ENCODE measurements around the gene C5orf15.
"Not testable (repeated sequence)": the region's sequence is repeated elsewhere in the genome, so short reads cannot be mapped to it uniquely, and the experiment has no call there.

C5orf15 gene

DNA sequence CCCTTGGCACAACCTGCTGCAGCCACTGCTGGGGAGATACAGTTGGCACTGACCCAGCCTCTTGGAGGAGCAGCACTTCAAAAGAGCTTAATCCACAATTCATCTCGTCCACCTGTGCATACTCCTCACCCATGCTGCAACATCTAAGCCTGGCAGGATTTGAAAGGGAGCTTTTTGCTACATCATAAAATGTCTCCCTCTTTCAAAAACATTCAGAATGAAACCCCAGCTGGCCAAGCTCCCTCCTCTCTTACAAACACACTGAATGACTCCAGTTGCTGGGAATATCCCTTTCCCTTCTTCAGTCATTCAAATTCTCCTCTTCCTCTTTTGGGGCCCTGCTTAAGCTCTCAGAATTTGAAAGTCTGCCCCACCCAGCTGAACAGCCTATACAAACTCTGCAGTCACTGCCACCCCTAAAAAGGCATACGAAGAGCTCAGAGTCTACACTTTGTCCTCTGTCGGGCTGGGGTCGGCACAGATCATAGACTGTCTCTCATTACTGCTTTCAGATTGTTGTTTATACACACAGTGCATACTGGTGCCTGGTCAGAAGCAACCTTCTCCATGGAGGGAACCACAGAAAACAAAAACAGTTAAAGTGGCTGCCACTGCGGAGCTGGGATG lies 8.8 kb upstream of the C5orf15 start:
- H4K20me1 ChIP-seq (ENCODE audit: insufficient read depth, low read length) = peaks cover 9% of the 10 kb centered on the region

DNA sequence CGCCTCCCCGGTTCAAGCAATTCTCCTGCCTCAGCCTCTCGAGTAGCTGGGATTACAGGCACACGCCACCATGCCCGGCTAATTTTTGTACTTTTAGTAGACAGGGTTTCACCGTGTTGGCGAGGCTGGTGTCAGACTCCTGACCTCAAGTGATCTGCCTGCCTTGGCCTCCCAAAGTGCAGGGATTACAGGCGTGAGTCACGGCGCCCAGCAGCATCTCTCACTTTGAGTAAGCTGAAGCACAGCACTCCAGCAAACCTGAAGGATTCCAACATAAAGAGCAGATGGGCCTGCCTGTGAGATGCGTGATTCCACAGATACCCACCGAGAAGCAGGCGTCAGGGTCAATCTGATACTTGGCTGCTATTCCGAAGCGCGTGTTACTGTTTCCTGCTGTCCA lies 7.1 kb upstream of the C5orf15 start:
- not testable (repeated sequence) for H3K4me1 ChIP-seq (ENCODE audit: insufficient read depth, low read length); ATAC-seq (ENCODE audit: insufficient read depth, low read depth); H4K20me1 ChIP-seq (ENCODE audit: insufficient read depth, low read length); H3K9me3 ChIP-seq (ENCODE audit: insufficient read depth, low read length, severe bottlenecking); DNase-seq; H3K4me3 ChIP-seq (ENCODE audit: low read depth in 1 of 2, low read length in 2 of 2); H3K27ac ChIP-seq (ENCODE audit: low read length); H3K27me3 ChIP-seq (ENCODE audit: insufficient read depth, low read length, poor library complexity); H3K9ac ChIP-seq (ENCODE audit: low read depth, low read length); H2AFZ ChIP-seq (ENCODE audit: low read depth, low read length); H3K79me2 ChIP-seq (ENCODE audit: insufficient read depth, low read length); H3K4me2 ChIP-seq (ENCODE audit: insufficient read depth, low read length)
- H3K36me3 ChIP-seq (ENCODE audit: insufficient read depth, low read length) = peaks cover 80% of the 10 kb centered on the region

More for the DNA sequence above, 8.8 kb upstream of the C5orf15 start:
- H3K4me3 ChIP-seq (ENCODE audit: low read depth in 1 of 2, low read length in 2 of 2) = no peak overlapping the region
- DNase-seq = no peak
- H3K9me3 ChIP-seq (ENCODE audit: insufficient read depth, low read length, severe bottlenecking) = no peaks in the 10 kb centered on the region
- peaks cover 92% of the 10 kb centered on the region for H3K36me3 ChIP-seq (ENCODE audit: insufficient read depth, low read length)
- peaks cover 9% of the 10 kb centered on the region; the same call in 1 of the 2 replicates for H3K79me2 ChIP-seq (ENCODE audit: insufficient read depth, low read length)
- no peak overlapping the region for H3K27ac ChIP-seq (ENCODE audit: low read length)
- no peaks in the 10 kb centered on the region for H3K27me3 ChIP-seq (ENCODE audit: insufficient read depth, low read length, poor library complexity)
- no peak overlapping the region for H2AFZ ChIP-seq (ENCODE audit: low read depth, low read length)
- H3K9ac ChIP-seq (ENCODE audit: low read depth, low read length) = no peak overlapping the region
- no peaks in the 10 kb centered on the region for H3K4me1 ChIP-seq (ENCODE audit: insufficient read depth, low read length)
- no peak overlapping the region for H3K4me2 ChIP-seq (ENCODE audit: insufficient read depth, low read length)
- ATAC-seq (ENCODE audit: insufficient read depth, low read depth) = no peak
- TF ChIP-seq, protein P1, sequence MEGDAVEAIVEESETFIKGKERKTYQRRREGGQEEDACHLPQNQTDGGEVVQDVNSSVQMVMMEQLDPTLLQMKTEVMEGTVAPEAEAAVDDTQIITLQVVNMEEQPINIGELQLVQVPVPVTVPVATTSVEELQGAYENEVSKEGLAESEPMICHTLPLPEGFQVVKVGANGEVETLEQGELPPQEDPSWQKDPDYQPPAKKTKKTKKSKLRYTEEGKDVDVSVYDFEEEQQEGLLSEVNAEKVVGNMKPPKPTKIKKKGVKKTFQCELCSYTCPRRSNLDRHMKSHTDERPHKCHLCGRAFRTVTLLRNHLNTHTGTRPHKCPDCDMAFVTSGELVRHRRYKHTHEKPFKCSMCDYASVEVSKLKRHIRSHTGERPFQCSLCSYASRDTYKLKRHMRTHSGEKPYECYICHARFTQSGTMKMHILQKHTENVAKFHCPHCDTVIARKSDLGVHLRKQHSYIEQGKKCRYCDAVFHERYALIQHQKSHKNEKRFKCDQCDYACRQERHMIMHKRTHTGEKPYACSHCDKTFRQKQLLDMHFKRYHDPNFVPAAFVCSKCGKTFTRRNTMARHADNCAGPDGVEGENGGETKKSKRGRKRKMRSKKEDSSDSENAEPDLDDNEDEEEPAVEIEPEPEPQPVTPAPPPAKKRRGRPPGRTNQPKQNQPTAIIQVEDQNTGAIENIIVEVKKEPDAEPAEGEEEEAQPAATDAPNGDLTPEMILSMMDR (IDR thresholded peaks at IDR 0.05; ENCODE audit: borderline replicate concordance, extremely low read depth, low read length, poor library complexity, severe bottlenecking) = no peak
- TF ChIP-seq EZH2 (IDR thresholded peaks at IDR 0.05; ENCODE audit: borderline replicate concordance, low read depth, low read length, severe bottlenecking) = no peak

GRCh38 chr5:133974142-133974541 lies 5.7 kb upstream of the C5orf15 start:
- Histone ChIP-seq H2AFZ (ENCODE audit: low read depth, low read length) (no peak overlapping the region), H3K9ac (ENCODE audit: low read depth, low read length) (no peak overlapping the region), H3K27me3 (ENCODE audit: insufficient read depth, low read length, poor library complexity) (no peaks in the 10 kb centered on the region), H4K20me1 (ENCODE audit: insufficient read depth, low read length) (no peaks in the 10 kb centered on the region; the same call in none of the 2 replicates), H3K4me1 (ENCODE audit: insufficient read depth, low read length) (peaks cover 12% of the 10 kb centered on the region), H3K36me3 (ENCODE audit: insufficient read depth, low read length) (peaks cover 69% of the 10 kb centered on the region), H3K4me2 (ENCODE audit: insufficient read depth, low read length) (no peak overlapping the region), H3K4me3 (ENCODE audit: low read depth in 1 of 2, low read length in 2 of 2) (no peak overlapping the region), H3K79me2 (ENCODE audit: insufficient read depth, low read length) (peaks cover 8% of the 10 kb centered on the region), H3K9me3 (ENCODE audit: insufficient read depth, low read length, severe bottlenecking) (no peaks in the 10 kb centered on the region), H3K27ac (ENCODE audit: low read length) (no peak overlapping the region)
- DNase-seq (no peak), ATAC-seq (ENCODE audit: insufficient read depth, low read depth) (no peak)
- TF ChIP-seq EZH2 (IDR thresholded peaks at IDR 0.05; ENCODE audit: borderline replicate concordance, low read depth, low read length, severe bottlenecking) = no peak
- TF ChIP-seq, protein P1 (IDR thresholded peaks at IDR 0.05; ENCODE audit: borderline replicate concordance, extremely low read depth, low read length, poor library complexity, severe bottlenecking) = no peak

DNA sequence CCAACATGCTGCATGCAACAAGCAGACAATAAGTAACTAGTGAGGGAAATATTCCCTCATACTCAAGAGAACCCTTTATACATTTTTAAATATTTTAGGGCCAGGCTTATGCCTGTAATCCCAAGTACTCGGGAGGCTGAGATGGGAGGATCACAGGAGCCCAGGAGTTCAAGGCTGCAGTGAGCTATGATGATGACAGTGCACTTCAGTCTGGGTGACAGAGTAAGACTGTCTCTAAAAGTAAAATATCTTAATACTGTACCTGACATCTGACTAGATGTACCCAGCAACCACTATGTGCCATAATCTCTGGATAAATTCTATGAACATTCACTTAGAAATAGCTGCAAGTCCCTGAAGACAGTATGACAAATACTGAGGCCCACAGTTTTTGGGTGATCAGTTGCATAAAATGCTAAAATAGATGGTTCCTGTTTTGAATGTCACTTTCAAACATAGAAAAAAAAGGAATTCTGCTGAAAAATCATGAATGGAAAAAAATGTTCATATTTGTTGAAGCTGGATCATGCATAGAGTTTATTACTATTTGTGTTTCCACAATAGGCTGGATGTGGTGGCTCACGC lies 2.0 kb upstream of the C5orf15 start:
- H3K4me1 ChIP-seq (ENCODE audit: insufficient read depth, low read length) = peaks cover 27% of the 10 kb centered on the region
- H4K20me1 ChIP-seq (ENCODE audit: insufficient read depth, low read length) = no peaks in the 10 kb centered on the region; the same call in 1 of the 2 replicates
- peaks cover 38% of the 10 kb centered on the region for H3K79me2 ChIP-seq (ENCODE audit: insufficient read depth, low read length)
- no peak for ATAC-seq (ENCODE audit: insufficient read depth, low read depth)
- H3K4me2 ChIP-seq (ENCODE audit: insufficient read depth, low read length) = no peak overlapping the region
- H3K9ac ChIP-seq (ENCODE audit: low read depth, low read length) = no peak overlapping the region
- H3K27ac ChIP-seq (ENCODE audit: low read length) = no peak overlapping the region
- DNase-seq = no peak
- no peaks in the 10 kb centered on the region for H3K27me3 ChIP-seq (ENCODE audit: insufficient read depth, low read length, poor library complexity)
- TF ChIP-seq, protein P1 (IDR thresholded peaks at IDR 0.05; ENCODE audit: borderline replicate concordance, extremely low read depth, low read length, poor library complexity, severe bottlenecking) = no peak
- no peak for TF ChIP-seq EZH2 (IDR thresholded peaks at IDR 0.05; ENCODE audit: borderline replicate concordance, low read depth, low read length, severe bottlenecking)
- H3K9me3 ChIP-seq (ENCODE audit: insufficient read depth, low read length, severe bottlenecking) = no peaks in the 10 kb centered on the region
- no peak overlapping the region for H2AFZ ChIP-seq (ENCODE audit: low read depth, low read length)
- H3K36me3 ChIP-seq (ENCODE audit: insufficient read depth, low read length) = peaks cover 33% of the 10 kb centered on the region
- no peak overlapping the region for H3K4me3 ChIP-seq (ENCODE audit: low read depth in 1 of 2, low read length in 2 of 2)
